ENCODE results near the gene NCR1.
A peak's percentile ranks its signal among the peaks of the same experiment; 100 is the strongest.
"Not testable (repeated sequence)": the region's sequence is repeated elsewhere in the genome, so short reads cannot be mapped to it uniquely, and the experiment has no call there.

Gene NCR1

GRCh38 chr19:54916822-54917221 lies 10.9 kb downstream of the NCR1 start:
- DNase-seq, result peak; percentile 51

GRCh38 chr19:54918499-54918898 lies 12.6 kb downstream of the NCR1 start:
- DNase-seq, result no peak

GRCh38 chr19:54919646-54920563 lies 14.0 kb downstream of the NCR1 start:
- peak; percentile 37 for DNase-seq

GRCh38 chr19:54921082-54921481 lies 15.1 kb downstream of the NCR1 start:
- DNase-seq, result no peak

DNA sequence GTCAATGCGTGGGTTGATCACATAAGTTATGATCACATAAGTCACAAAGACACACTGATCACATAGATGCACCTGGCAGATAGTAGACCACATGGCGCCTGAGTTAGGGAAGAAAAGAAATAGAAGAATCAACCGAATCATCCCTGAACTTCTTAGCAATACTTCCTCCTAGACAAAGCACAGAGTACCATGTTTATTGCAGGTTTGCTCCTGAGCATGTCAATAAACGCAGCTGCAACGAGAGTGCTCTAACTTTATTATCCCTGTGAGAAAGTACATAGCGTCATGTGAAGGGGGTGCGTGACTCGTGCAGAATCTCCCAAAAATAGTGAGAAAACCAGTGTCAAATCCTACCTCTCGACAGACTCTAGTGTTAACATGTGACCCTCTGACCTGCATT lies 17.3 kb downstream of the NCR1 start:
- DNase-seq, result no peak

GRCh38 chr19:54928299-54928698 lies 22.4 kb downstream of the NCR1 start:
- no peak for DNase-seq

- DNase-seq, result peak; percentile 11
Observed at GRCh38 chr19:54937926-54938325, 32.0 kb downstream of the NCR1 start.

- DNase-seq, result no peak
Observed at GRCh38 chr19:54938906-54939305, 33.0 kb downstream of the NCR1 start.

GRCh38 chr19:54939538-54939937 lies 33.6 kb downstream of the NCR1 start:
- not testable (repeated sequence) for DNase-seq

GRCh38 chr19:54943772-54944361 lies 37.9 kb downstream of the NCR1 start:
- DNase-seq, result not testable (repeated sequence)

GRCh38 chr19:54947381-54947780 lies 41.4 kb downstream of the NCR1 start, which contains the start of gene NLRP7:
Gene NLRP7, minus strand, starts transcription at chr19:54947530.
- DNase-seq, result no peak

DNA sequence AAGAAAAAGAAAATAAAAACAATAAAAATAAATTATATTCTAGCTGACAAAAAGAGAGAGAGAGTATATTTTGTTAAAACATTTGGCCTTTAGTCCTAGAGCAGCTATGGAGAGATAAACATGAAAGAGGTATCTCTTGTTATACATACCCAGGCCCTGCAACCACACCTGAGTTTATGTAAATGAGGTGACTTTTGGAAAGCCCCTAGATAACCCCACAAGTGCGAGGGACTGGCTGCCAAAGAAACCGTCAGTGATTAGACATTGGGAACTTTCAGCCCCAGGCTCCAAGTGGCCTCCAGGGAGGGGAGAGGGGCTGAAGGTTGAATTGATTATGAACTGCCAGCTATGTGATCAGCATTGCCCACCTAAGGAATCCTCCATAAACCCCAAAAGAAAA lies 43.5 kb downstream of the NCR1 start:
- DNase-seq, result no peak

DNA sequence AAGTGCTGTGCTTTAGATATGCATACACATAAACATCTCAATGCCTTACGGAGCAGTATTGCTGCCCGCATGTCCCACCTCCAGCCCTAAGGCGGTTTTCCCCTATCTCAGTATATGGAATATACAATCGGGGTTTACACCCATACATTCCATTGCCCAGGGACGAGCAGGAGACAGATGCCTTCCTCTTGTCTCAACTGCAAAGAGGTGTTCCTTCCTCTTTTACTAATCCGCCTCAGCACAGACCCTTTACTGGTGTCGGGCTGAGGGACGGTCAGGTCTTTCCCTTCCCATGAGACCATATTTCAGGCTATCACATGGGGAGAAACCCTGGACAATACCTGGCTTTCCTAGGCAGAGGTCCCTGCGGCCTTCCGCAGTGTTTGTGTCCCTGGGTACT lies 44.6 kb downstream of the NCR1 start:
- not testable (repeated sequence) for DNase-seq

- peak; percentile 93 for DNase-seq
Observed at GRCh38 chr19:54952591-54953344, 46.8 kb downstream of the NCR1 start.

DNA sequence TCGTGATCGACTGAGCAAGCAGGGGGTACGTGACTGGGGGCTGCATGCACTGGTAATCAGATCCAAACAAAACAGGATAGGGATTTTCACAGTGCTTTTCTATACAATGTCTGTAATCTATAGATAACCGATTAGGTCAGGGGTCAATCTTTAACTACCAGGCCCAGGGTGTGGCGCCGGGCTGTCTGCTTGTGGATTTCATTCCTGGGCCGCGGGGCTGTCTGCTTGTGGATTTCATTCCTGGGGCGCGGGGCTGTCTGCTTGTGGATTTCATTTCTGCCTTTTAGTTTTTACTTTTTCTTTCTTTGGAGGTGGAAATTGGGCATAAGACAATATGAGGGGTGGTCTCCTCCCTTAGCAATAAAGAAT lies 47.4 kb downstream of the NCR1 start:
- not testable (repeated sequence) for DNase-seq

- peak; percentile 17 for DNase-seq
Observed at GRCh38 chr19:54955376-54955775, 49.4 kb downstream of the NCR1 start.

GRCh38 chr19:54959840-54960239 lies 53.9 kb downstream of the NCR1 start:
- no peak for DNase-seq
